Heart left ventricle (tissue), 13 donors: ENCODE results near the gene BBS10.

Source experiments
- POLR2A ChIP-seq, 2 donors: fragments of 450-650 bp; IDR thresholded peaks; one replicate each; pipeline ENCODE4 v1.6.1; 2017; ENCODE audit warnings: antibody characterized with exemption in 2 of 2, mild to moderate bottlenecking in 2 of 2, moderate library complexity in 2 of 2
- TF ChIP-seq, protein P1 (sequence below), 12 donors: fragments of 200-600 bp; sonication (generic) in 4 of 12; IDR thresholded peaks; one replicate each; pipeline versions ENCODE4 v1.5.0 to v1.8.0; 2018 to 2022; ENCODE audit warnings: antibody characterized with exemption in 12 of 12, mild to moderate bottlenecking in 5 of 12
- donor health status: ischemic (EF 13 %, LVEDD 7.1; RV severe dilation, severe dysfunction).
- donor health status: DM: no; HTN: yes; CAD: no.
- donor health status: DM: no; HTN: no; CAD: no.
- donor health status: ischemic (EF 25% LVEDD 6.9; RV normal size, moderate dysfunction).
- donor health status: ischemic (EF 25% LVEDD 5.7; RV mildly dilated, moderate dysfunction).
- donor health status: ischemic (EF 35%, LVEDD 5.7; RV mildly dilated, moderate dysfunction).
- donor health status: nonischemic (EF 11% LVEDD 7.7; RV severe dilation, severe dysfunction).
- donor health status: DM: yes; HTN: yes; CAD: no.
- donor health status: PGD.
- donor health status: ischemic (EF 29% LVEDD 5.4; RV normal size, mild dysfunction).
- donor health status: nonischemic (EF 23%, LVEDD 6.1; RV moderate dilation, normal function).

DNA sequence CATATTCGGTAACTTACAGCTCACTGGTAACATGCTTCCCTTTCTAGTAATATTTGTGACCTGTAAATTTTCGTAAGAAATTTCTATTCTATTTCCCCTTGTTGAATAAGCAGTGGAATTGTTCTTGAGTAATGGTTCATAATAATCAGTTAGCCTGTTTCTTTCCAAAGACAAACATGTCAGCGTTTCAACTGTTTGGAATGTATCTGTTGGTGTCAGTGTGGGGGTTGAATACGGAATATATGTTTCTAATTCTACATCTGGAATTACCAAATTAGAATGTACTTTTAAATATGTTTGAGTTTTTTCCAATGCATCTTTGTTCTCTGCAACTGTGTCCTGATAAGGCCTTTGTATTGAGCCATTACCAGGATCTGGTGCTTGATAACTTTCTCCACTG is 2.0 kb downstream of the BBS10 start:
- TF ChIP-seq, protein P1, sequence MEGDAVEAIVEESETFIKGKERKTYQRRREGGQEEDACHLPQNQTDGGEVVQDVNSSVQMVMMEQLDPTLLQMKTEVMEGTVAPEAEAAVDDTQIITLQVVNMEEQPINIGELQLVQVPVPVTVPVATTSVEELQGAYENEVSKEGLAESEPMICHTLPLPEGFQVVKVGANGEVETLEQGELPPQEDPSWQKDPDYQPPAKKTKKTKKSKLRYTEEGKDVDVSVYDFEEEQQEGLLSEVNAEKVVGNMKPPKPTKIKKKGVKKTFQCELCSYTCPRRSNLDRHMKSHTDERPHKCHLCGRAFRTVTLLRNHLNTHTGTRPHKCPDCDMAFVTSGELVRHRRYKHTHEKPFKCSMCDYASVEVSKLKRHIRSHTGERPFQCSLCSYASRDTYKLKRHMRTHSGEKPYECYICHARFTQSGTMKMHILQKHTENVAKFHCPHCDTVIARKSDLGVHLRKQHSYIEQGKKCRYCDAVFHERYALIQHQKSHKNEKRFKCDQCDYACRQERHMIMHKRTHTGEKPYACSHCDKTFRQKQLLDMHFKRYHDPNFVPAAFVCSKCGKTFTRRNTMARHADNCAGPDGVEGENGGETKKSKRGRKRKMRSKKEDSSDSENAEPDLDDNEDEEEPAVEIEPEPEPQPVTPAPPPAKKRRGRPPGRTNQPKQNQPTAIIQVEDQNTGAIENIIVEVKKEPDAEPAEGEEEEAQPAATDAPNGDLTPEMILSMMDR (IDR thresholded peaks at IDR 0.05): no peak
- no peak for TF ChIP-seq POLR2A (IDR thresholded peaks at IDR 0.05)
